ENCODE data around the gene PROCR. TPM values are rescaled to one million over a fixed set of nuclear protein-coding genes. Genes with fewer than 3 reads are reported as not detected.

The PROCR gene
- total RNA-seq (10 to 100 TPM in 6 of 7 donors, 1 to 10 TPM in 1; 9.1 to 38.4 (median 17.5) TPM), polyA plus RNA-seq (10 to 100 TPM; 24.9 to 40.2 TPM)
- long read RNA-seq, donor 1, transcript PROCR-201 (4 exons, 1,348 nt): major isoform, 12 of 31 reads
- long read RNA-seq, donor 1, partial matches to known transcripts: 3 of 31 reads
- long read RNA-seq, donor 1, other reads (novel, unspliced or antisense): 16 of 31 reads
- long read RNA-seq, donor 2, transcript PROCR-201 (4 exons, 1,348 nt): major isoform, 30 of 30 reads
- long read RNA-seq, donor 2, partial matches to known transcripts: 0 of 30 reads
- long read RNA-seq, donor 2, other reads (novel, unspliced or antisense): 0 of 30 reads
- long read RNA-seq, donor 3, transcript PROCR-201 (4 exons, 1,348 nt): major isoform, 17 of 29 reads
- long read RNA-seq, donor 3, partial matches to known transcripts: 8 of 29 reads
- long read RNA-seq, donor 3, other reads (novel, unspliced or antisense): 4 of 29 reads

DNA sequence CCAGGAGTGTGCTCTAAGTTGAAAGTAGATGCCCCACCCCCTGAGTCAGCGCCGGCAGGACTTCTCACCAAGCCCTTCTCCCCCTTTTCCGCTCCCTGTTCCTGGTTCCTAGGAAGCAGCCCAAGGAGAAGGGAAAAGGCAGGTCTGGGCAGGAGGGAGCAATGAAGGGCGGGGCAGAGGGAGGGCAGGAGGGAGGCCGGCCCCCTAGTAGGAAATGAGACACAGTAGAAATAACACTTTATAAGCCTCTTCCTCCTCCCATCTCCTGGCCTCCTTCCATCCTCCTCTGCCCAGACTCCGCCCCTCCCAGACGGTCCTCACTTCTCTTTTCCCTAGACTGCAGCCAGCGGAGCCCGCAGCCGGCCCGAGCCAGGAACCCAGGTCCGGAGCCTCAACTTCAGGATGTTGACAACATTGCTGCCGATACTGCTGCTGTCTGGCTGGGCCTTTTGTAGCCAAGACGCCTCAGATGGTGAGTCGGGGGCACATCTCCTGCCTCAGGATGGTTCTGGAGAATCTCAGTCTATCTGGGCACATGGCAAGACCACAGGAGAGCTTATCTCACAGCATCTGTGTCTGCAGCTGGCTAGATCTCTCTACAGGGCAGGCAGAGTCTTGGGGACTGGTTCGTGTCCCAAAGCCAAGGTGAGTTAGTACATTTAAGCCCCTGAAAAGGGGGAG, at the start of gene PROCR:
PROCR (plus strand) TSS at position 320 of the 681 bp plus-strand sequence; CDS start at position 403, 83 bp downstream.
- TF ChIP-seq CTCF (IDR thresholded peaks at IDR 0.05): no peak
- TF ChIP-seq POLR2A (IDR thresholded peaks at IDR 0.05): no peak
- TF ChIP-seq EP300 (IDR thresholded peaks at IDR 0.05): no peak
- intact Hi-C loops (cut with DNase I): loop anchor here in 1 of 4 donors (5.0 kb wide), 1 partner anchor 715 kb away; no protein-coding TSS in a partner anchor
- peak within 1 kb of the TSS; percentile 33 for H3K4me3 ChIP-seq
- H3K4me1 ChIP-seq (ENCODE audit: insufficient read depth): peaks cover 2% of the 10 kb centered on the region
- no peaks in the 10 kb centered on the region for H3K9me3 ChIP-seq
- peak within 1 kb of the TSS in 1 of 2 donors; percentile 66 for H3K27ac ChIP-seq
- peak; percentile 86 to 89 (median 87) for DNase-seq
- no peaks in the 10 kb centered on the region for H3K27me3 ChIP-seq
- 2 to 3% (median 2%) methylated on average over 16 of the region's 16 CpGs for WGBS, 3 donors
- no peaks in the 10 kb centered on the region for H3K36me3 ChIP-seq

- H3K27me3 ChIP-seq: no peaks in the 10 kb centered on the region
- no peaks in the 10 kb centered on the region for H3K9me3 ChIP-seq
- 88 to 95% (median 90%) methylated on average over 5 of the region's 5 CpGs for WGBS, 3 donors
- H3K4me3 ChIP-seq: no peak overlapping the region
- H3K27ac ChIP-seq: no peak overlapping the region
- DNase-seq: no peak
- intact Hi-C loops (cut with DNase I): no loop called here
- H3K36me3 ChIP-seq: no peaks in the 10 kb centered on the region
- TF ChIP-seq POLR2A (IDR thresholded peaks at IDR 0.05) (no peak), EP300 (IDR thresholded peaks at IDR 0.05) (no peak), CTCF (IDR thresholded peaks at IDR 0.05) (no peak)
- H3K4me1 ChIP-seq (ENCODE audit: insufficient read depth): peaks cover under 1% of the 10 kb centered on the region
Measured at GRCh38 chr20:35122756-35123405, 49.0 kb upstream of the PROCR start.

DNA sequence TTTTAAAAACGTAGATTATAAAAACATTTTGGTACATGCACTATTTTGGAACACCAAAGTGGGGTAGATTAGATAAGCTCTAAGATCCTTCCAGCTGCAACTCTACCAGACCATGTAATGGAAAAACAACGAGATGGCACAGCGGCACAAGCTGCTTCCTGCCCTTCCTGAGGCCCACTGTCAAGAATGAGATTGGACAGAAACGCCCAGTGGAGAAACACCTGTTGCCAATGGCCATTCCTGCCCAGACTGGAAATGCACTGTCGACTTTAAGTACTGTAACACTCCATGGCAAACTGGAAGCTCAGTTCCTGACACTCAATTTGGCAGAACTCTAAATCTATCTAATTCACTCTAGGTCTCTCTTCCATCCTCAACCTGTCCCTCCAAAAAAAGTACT, 46.1 kb upstream of the PROCR start:
- Histone ChIP-seq H3K4me1 (ENCODE audit: insufficient read depth) (no peaks in the 10 kb centered on the region), H3K27me3 (no peaks in the 10 kb centered on the region), H3K4me3 (no peak overlapping the region), H3K9me3 (no peaks in the 10 kb centered on the region), H3K27ac (no peak overlapping the region), H3K36me3 (no peaks in the 10 kb centered on the region)
- DNase-seq: no peak
- no peak for TF ChIP-seq POLR2A (IDR thresholded peaks at IDR 0.05)
- TF ChIP-seq EP300 (IDR thresholded peaks at IDR 0.05): no peak
- TF ChIP-seq CTCF (IDR thresholded peaks at IDR 0.05): no peak
- 78 to 87% (median 84%) methylated on average over 5 of the region's 5 CpGs for WGBS, 3 donors
- intact Hi-C loops (cut with DNase I): no loop called here

GRCh38 chr20:35129647-35130069, 42.2 kb upstream of the PROCR start:
- intact Hi-C loops (cut with DNase I): loop anchor here in 1 of 4 donors (5.0 kb wide), 1 partner anchor 262 kb away; no protein-coding TSS in a partner anchor
- no peak overlapping the region for H3K27ac ChIP-seq
- H3K27me3 ChIP-seq: no peaks in the 10 kb centered on the region
- no peaks in the 10 kb centered on the region for H3K9me3 ChIP-seq
- H3K36me3 ChIP-seq: no peaks in the 10 kb centered on the region
- no peak for DNase-seq
- TF ChIP-seq EP300 (IDR thresholded peaks at IDR 0.05): no peak
- no peak for TF ChIP-seq POLR2A (IDR thresholded peaks at IDR 0.05)
- TF ChIP-seq CTCF (IDR thresholded peaks at IDR 0.05): no peak
- H3K4me1 ChIP-seq (ENCODE audit: insufficient read depth): peaks cover 4% of the 10 kb centered on the region
- WGBS, 3 donors: 87 to 90% (median 89%) methylated on average over 2 of the region's 2 CpGs
- H3K4me3 ChIP-seq: no peak overlapping the region
